HG03196 (cell line): ENCODE results near the gene ATG10.
"Not testable (repeated sequence)": the region's sequence is repeated elsewhere in the genome, so short reads cannot be mapped to it uniquely, and the experiment has no call there.

Source experiments
- ATAC-seq: cut with Tn5 transposase; IDR thresholded peaks from one replicate; pipeline ENCODE4 v1.9.1; 2021; ENCODE audit not compliant: unreplicated experiment

Gene ATG10

DNA sequence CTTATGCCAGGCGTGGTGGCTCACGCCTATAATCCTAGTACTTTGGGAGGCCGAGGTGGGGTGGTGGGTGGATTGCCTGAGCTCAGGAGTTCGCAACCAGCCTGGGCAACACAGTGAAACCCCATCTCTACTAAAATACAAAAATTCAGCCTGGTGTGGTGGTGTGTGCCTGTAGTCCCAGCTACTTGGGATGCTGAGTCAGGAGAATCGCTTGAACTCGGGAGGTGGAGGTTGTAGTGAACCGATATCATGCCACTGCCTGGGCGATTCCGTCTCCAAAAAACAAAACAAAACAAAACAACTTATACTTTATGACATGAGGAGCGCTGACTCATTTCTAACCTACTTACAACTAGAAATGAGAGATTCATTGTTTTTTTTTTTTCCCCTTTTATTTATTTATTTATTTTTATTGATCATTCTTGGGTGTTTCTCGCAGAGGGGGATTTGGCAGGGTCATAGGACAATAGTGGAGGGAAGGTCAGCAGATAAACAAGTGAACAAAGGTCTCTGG is 10.4 kb downstream of the ATG10 start:
- ATAC-seq: not testable (repeated sequence)

DNA sequence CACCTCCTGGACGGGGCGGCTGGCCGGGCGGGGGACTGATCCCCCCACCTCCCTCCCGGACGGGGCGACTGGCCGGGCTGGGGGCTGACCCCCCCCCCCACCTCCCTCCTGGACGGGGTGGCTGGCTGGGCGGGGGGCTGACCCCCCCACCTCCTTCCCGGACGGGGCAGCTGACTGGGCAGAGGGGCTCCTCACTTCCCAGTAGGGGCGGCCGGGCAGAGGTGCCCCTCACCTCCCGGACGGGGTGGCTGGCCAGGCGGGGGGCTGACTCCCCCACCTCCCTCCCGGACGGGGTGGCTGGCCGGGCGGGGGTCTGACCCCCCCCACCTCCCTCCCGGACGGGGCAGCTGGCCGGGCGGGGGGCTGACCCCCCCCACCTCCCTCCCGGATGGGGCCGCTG is 11.3 kb downstream of the ATG10 start:
- not testable (repeated sequence) for ATAC-seq

DNA sequence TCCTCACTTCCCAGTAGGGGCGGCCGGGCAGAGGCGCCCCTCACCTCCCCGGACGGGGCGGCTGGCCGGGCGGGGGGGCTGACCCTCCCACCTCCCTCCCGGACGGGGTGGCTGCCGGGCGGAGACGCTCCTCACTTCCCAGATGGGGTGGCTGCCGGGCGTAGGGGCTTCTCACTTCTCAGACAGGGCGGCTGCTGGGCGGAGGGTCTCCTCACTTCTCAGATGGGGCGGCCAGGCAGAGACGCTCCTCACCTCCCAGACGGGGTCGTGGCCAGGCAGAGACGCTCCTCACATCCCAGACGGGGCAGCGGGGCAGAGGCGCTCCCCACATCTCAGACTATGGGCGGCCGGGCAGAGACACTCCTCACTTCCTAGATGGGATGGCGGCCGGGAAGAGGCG is 11.7 kb downstream of the ATG10 start:
- ATAC-seq: not testable (repeated sequence)

DNA sequence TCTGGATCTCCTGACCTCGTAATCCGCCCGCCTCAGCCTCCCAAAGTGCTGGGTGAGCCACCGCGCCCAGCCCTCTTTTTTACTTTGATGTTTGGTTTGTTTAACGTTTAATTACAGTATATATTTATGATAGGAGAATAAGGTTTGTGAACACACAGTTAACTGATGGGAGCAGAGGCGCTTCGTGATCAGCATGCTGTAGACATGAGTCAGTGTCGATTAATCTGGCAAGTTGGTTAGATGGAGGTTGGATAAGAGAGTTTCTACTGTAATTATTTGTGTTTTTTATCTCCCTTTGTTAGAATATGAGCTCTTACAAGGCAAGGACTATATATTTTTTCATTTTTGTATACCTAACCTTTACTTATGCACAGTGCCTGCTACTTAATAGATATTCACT is 14.3 kb downstream of the ATG10 start:
- ATAC-seq: no peak

- ATAC-seq: no peak
Measured at GRCh38 chr5:81989204-81989603, 17.4 kb downstream of the ATG10 start.

DNA sequence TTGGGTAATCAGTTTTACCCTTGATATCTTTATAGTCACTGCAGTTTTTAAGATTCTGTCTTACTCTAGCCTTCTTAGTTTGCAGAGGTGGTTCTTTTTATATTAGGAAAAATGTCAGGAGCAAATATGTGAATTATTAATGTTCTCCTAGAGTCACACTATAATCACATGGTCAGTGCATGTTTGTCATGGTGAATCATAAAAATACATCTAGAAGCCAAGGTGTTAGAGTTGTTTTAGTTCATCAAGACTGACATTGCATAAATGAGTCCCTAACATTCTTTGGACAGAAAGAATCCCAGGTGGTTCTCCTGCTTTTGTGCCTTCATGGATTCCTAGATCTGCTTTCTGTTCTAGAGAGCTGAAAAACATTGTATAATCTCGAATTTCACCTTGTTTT is 22.9 kb downstream of the ATG10 start:
- no peak for ATAC-seq

- ATAC-seq: no peak
Measured at GRCh38 chr5:81995407-81995806, 23.6 kb downstream of the ATG10 start.

GRCh38 chr5:82004511-82004910 is 32.7 kb downstream of the ATG10 start:
- ATAC-seq: no peak

DNA sequence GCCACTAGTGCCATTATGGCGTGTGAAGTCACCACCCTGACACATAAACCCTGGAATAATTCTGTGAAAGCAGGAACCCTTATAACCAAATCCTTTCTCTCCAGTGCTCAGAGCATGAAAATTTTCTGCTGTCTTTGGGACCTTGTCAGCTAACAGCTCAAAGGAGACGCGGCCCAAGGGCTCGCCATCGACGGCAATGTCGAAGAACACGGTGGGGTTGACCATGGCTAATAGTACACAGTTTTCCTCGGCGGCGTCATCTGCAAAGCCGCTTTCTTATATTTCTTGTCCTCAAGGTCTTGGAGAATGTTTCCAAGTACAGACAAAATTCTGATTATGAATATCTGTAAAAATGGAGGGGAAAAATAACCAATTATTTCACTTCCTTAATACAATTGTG is 38.0 kb downstream of the ATG10 start:
- not testable (repeated sequence) for ATAC-seq

DNA sequence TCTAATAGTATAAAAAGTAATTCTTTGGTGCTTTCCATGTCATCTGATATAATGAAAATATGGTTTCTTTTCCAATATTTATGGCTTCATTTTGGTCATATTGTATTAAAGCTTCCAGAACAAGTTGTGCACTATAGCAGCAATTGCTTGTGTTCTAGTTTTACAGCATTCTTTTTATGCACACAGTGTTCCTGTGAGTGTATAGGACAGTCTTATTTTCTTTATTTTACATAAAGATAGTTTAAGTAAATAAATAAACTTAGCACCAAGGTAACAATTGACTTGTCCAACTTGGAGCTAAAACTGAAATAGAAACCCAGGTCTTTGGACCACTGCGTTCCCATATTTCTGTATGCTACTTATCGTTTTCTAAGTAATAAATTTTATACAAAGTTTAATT is 38.9 kb downstream of the ATG10 start:
- ATAC-seq: no peak

GRCh38 chr5:82011761-82012160 is 39.9 kb downstream of the ATG10 start:
- no peak for ATAC-seq

DNA sequence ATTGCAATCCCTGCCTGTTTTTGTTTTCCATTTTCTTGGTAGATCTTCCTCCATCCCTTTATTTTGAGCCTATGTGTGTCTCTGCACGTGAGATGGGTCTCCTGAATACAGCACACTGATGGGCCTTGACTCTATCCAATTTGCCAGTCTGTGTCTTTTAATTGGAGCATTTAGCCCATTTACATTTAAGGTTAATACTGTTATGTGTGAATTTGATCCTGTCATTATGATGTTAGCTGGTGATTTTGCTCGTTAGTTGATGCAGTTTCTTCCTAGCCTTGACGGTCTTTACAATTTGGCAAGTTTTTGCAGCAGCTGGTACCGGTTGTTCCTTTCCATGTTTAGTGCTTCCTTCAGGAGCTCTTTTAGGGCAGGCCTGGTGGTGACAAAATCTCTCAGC is 42.8 kb downstream of the ATG10 start:
- ATAC-seq: not testable (repeated sequence)

- ATAC-seq: no peak
Measured at GRCh38 chr5:82018462-82018861, 46.6 kb downstream of the ATG10 start.

DNA sequence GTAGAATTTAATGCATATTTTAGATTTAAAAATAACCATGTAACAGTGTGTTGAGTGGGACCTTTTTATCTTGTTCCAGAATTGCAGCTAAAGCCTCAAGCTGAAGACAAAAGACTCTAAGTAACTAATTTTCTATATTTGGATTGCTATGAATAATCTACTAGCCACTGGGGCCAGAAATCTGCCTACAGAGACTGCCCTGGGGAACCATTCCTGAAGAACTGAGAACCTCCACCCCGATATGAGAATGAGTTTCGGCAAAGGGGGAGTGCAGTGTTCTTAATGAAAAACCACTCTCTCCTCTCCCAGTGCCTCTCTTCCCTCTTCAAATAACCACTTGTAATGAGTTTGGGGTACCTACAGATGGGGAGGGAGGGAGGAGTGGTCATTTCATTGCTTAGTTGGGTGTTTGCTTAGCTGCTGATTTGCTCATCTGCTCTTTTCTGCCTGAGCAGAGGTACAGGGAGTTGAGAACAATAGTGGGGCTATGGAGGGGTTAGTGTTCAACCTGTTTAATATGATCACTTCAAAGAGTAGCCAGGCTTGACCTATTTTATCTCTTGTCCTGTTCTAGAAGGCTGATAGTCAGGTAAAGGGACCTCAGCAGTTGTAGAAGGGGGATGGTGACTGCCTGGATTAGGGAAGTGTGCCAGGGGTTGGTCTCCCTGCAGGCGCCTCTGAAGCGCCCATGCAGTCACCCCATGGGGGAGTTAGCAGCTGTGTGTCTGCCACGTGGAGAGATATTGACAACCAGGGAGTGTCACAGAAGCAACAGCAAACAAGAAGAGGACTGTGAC is 47.7 kb downstream of the ATG10 start:
- no peak for ATAC-seq

DNA sequence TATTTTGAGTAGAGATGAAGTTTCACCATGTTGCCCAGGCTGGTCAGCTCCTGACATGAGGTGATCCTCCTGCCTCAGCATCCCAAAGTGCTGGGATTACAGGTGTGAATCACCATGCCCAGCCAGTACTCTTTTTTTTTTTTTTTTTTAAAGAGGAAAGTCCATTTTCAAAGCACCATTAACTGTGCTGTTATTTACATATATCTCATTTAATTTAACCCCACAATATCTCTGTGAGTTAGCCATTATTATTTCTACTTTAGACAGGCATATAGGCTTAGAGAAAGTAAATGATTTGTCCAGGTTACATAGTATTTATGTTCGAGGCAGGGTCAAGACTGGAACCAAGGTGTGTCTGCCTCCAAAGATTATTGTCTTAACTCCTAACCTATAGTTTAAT is 50.7 kb downstream of the ATG10 start:
- ATAC-seq: no peak

GRCh38 chr5:82023644-82024043 is 51.8 kb downstream of the ATG10 start:
- ATAC-seq: no peak

DNA sequence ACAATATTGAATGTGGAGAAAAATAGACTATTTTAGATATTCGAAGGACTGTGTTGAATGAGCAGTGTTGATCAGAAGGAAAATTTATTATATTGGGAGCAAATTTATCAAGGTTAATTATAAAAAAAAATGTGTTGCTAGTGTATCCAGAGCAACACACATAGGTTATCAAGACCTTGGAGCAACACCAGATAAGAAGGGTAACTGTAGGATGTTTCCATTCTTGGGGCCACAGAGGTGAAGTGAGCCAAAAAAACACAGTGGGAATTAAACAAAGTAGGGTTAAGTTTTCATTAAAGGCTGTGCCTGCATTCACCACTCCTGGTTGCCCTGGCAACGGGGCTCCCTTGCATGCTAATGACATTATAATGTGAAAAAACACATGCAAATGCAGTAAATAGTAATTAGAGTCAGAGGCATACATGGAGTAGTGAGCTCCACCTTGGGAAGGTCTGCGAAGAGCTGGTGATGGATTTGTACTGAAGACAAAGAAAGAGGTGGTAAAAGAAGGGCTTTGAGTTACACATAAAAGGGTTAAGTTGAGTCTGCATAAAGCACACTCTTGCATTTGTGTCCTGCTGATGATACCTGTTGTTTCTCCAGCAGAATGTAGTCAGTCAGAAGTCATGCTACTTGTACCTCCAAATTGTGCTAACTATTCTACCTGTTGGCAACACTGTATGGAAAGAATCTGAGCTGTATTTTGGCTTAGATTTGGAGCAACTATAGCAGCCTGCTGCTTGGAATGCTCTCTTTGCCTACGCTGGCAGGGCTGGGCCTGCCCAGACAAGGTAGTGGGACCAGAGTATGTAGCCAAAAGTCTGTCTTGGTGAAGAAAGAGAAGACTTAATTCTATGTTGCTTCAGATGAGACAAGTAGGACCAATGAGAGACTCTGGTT is 59.6 kb downstream of the ATG10 start:
- no peak for ATAC-seq

DNA sequence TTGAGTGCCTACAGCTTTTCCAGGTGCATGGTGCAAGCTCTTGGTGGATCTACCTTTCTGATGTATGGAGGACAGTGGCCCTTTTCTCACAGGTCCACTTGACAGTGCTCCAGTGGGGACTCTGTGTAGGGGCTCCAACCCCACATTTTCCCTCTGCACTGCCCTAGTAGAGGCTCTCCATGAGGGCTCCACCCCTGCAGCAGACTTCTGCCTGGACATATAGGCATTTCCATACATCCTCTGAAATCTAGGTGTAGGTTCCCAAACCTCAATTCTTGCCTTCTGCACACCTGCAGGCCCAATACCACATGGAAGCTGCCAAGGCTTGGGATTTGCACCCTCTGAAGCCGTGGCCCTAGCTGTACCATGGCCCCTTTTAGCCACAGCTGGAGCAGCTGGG is 71.1 kb downstream of the ATG10 start:
- ATAC-seq: not testable (repeated sequence)

GRCh38 chr5:82044010-82044409 is 72.2 kb downstream of the ATG10 start:
- no peak for ATAC-seq

GRCh38 chr5:82045554-82046275 is 73.9 kb downstream of the ATG10 start:
- no peak for ATAC-seq

GRCh38 chr5:82046276-82046647 is 74.4 kb downstream of the ATG10 start:
- no peak for ATAC-seq
